HG02840 (cell line): ENCODE measurements around the gene HOXD8.

Experiments used
- ATAC-seq: cut with Tn5 transposase; IDR thresholded peaks from one replicate; pipeline ENCODE4 v1.9.1; 2021; ENCODE audit warnings: mild to moderate bottlenecking, moderate library complexity, moderate number of reproducible peaks; ENCODE audit not compliant: unreplicated experiment, low FRiP score

Gene HOXD8

DNA sequence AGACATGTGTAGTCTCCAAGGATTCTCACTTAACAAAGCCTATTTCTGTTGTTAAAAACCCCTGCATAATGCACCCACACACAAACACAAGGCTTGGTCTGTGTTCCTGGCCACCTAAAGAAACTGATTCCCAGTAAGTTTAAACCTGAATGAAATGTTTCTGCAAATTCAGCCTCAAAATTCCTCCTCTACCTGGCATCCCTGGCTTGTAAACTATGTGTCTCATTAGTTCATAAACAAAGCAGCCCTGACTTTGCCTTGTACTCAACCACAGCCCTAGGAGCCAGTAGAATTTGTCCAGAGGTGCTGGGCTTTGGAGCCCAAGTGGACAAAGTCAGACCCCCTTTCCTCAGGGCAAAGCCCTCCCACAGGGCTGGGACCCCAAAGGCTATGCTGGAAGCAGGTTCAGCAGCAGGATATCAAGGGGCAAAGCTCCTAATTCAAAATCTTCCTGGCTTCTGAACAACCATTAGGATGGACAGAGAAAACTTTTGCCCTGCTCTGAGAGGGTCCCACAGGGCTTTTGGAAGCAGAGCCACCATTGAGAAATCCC lies 39.6 kb upstream of the HOXD8 start:
- ATAC-seq, result no peak

- no peak for ATAC-seq
Measured at GRCh38 chr2:176090862-176091261, 38.6 kb upstream of the HOXD8 start.

GRCh38 chr2:176091329-176092258 lies 37.9 kb upstream of the HOXD8 start:
- no peak for ATAC-seq

DNA sequence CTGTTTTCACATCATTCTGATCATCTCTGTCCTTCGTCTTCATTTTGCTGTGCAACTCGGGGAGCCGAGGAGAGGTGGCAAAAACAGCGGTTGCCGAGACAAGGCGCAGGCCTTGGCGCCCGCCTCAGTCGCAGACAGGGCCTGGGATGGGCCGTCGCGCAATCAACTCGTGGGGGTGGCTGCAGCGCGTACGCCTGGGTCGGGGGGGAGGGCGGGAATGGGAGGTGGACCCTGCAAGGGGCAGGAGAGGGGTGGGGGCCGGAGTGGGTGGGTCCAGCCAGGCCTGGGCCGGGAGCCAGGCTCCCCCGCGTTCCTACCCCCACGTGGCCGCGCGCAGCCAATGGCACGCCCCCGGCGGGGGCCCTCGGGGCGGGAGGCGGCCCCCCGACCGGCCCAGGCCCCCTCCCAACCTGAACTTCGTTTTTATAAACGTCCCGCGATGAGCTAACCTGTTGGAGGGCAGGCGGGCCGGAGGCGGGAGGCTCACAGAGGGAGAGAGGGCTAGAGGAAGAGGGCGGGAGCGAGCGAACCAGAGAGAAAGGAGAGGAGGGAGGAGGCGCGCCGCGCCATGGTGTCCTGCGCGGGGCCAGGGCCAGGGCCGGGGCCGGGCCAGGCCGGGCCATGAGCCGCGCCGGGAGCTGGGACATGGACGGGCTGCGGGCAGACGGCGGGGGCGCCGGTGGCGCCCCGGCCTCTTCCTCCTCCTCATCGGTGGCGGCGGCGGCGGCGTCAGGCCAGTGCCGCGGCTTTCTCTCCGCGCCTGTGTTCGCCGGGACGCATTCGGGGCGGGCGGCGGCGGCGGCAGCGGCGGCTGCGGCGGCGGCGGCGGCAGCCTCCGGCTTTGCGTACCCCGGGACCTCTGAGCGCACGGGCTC lies 37.0 kb upstream of the HOXD8 start, which contains the start of gene HOXD13:
TSS of gene HOXD13 (plus strand) at position 452 of the 875 bp plus-strand sequence. CDS start at position 622, 170 bp downstream.
- no peak for ATAC-seq

DNA sequence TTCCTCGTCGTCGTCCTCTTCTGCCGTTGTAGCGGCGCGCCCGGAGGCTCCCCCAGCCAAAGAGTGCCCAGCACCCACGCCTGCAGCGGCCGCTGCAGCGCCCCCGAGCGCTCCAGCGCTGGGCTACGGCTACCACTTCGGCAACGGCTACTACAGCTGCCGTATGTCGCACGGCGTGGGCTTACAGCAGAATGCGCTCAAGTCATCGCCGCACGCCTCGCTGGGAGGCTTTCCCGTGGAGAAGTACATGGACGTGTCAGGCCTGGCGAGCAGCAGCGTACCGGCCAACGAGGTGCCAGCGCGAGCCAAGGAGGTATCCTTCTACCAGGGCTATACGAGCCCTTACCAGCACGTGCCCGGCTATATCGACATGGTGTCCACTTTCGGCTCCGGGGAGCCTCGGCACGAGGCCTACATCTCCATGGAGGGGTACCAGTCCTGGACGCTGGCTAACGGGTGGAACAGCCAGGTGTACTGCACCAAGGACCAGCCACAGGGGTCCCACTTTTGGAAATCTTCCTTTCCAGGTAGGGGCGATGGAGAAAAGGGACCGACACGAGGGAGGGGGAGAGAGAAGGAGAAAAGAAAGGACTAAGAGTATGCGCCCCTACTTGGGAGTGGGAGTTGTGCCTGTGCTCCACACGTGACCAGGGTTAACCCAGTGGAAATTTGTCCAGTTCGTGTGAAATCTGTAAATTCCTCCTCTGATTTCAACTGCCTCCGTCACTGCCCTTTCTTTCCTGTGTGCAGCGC lies 36.2 kb upstream of the HOXD8 start:
- no peak for ATAC-seq

GRCh38 chr2:176093898-176094249 lies 35.6 kb upstream of the HOXD8 start:
- no peak for ATAC-seq

GRCh38 chr2:176094349-176094748 lies 35.2 kb upstream of the HOXD8 start:
- no peak for ATAC-seq

DNA sequence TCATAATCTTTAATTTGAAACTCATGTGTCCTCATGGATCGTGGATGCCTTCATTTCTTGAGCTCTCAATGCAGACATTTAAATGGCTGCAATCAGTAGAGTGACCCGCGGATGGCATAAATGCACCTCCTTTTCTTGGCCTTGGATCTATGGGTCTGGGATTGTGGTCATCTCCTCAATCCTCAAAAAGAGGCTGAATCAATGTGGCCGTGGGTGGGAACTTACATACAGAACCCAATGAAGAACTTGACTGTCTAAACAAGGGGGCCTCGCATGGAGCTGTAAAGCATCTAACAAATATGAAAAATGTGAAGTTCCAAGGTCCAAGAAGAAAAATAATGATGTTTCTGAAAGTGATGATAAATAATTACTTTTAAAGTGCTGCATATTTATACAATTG lies 34.1 kb upstream of the HOXD8 start:
- ATAC-seq, result no peak

DNA sequence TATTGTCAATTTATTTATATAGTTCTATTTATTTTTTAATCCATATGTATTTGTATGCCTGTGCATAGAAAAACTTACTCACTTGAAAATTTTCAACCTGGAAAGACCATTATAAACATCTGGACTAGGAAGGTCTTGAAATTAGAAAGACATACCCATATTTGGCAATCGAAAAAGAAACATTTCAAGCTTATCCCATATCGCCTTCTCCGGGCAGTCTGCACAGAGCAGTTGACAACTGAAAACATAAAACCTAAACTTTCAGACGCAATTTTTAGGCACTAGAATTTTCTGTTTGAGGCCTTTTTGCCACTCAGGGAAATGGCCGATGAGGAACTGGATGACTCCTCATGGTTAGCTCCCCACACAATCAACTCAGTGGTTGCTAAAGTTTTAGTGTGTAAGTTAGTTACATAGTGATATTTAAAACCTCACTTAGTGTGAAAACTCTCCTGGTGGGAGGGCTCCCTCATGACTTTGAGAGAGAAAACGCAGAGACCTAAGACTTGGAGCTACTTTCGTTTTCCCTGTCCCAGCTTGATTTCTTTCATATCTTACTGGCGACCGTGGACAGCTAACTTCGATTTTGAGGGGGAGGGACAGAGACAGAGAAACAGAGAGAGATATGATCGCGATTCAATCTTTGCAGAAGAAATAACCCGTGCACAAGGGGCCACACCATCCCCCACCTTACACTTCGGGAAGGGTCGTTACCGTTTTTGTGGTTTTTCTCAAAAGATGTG lies 33.1 kb upstream of the HOXD8 start:
- ATAC-seq, result no peak

GRCh38 chr2:176096986-176097819 lies 32.3 kb upstream of the HOXD8 start:
- ATAC-seq, result no peak

DNA sequence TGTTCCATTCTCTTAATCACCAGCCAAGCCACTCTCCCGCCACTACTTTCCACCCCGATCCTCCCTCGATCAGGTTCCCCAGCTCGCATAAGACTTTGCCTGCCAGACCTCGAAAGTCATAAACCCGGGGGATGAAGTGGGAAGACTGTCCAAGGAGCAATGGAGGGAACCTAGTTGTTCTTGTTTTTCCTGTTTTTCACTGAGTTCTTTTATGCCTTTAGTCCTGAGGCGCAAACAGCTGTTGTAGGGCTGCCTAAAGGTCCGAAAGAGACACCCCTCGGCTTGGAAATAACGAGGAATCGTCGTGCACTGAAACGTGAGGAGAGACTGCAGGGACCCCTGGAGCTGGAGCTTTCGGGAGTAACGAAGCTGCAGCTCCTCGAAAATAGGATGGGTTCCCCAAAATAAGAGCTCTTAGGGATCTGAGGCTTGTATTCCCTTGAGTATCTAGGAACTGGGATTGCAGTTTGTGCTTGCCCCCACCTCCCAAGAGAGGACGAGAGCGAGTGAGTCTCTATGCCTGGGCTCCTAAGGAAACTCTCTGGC lies 31.6 kb upstream of the HOXD8 start:
- ATAC-seq, result no peak

GRCh38 chr2:176098366-176099158 lies 30.9 kb upstream of the HOXD8 start:
- no peak for ATAC-seq

GRCh38 chr2:176099159-176099727 lies 30.3 kb upstream of the HOXD8 start:
- no peak for ATAC-seq

DNA sequence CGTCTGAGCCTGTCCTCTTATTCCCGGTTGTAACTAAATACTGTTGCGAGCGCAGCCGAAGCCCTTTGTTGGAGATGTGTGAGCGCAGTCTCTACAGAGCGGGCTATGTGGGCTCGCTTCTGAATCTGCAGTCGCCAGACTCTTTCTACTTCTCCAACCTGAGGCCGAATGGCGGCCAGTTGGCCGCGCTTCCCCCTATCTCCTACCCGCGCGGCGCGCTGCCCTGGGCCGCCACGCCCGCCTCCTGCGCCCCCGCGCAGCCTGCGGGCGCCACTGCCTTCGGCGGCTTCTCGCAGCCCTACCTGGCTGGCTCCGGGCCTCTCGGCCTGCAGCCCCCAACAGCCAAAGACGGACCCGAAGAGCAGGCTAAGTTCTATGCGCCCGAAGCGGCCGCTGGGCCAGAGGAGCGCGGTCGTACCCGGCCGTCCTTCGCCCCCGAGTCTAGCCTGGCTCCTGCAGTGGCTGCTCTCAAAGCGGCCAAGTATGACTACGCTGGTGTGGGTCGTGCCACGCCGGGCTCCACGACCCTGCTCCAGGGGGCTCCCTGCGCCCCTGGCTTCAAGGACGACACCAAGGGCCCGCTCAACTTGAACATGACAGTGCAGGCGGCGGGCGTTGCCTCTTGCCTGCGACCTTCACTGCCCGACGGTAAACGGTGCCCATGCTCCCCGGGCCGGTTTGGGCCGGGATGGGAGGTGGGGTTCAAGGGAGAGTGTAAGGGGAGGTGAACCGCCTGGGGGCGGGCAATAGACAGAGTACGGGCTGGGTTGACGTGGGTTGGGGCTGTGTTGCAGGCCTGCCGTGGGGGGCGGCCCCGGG lies 29.6 kb upstream of the HOXD8 start, which contains the start of gene HOXD12:
TSS of gene HOXD12 (plus strand) at position 68 of the 819 bp plus-strand sequence. CDS start at position 75, 7 bp downstream.
- ATAC-seq, result no peak

DNA sequence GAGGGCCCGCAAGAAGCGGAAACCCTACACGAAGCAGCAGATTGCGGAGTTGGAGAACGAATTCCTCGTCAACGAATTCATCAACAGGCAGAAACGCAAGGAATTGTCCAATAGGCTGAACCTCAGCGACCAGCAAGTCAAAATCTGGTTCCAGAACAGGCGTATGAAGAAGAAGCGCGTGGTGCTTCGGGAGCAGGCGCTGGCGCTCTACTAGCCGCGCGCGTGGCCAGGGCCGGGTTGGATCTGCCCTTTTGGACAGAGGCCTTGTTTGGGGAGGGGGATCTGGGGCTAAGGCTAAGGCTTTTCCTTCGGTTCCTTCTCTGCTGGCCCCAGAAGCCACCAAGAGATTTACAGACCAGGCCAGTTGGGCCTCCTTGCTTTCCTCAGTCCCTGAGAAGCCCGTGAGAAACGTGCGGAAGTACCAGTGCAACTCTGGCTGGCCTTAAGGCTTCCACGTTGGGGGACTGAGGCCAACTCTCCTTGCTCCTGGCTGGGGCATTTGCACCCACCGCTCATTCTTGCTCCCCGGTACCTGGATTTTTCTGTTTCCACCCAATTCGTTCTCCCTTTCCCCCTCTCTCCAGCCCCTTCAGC lies 28.9 kb upstream of the HOXD8 start:
- ATAC-seq, result no peak

DNA sequence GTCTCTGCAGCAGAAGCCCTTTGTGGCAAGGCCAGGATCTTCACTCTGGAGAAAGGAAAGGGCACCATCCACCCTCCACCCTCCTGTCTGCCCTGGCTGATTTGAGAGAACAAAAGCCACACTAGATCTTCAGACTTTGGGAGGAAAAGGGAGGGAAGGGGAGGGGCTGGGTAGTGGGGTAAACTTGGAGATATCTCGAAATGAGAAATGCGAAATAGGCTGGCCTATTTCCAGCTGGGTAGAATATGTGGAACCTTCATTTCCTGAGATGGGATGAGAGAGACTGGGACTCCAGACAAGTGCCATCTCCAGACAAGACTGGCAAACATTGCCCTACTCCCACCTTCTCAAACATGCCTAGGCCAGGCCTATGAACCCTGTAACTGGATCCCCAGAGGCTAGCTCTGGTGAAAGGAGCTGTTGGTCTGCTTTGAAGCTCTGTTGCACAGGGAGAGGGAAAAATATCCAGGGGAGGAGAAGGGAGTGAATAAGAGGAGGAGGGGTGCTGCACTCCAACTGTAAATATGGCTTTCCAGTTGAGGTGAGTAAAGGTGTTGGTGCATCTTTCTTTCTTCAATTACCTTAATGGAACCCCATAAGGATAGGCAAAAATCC lies 28.2 kb upstream of the HOXD8 start:
- ATAC-seq, result no peak
